Left colon (tissue), 2 donors: Measurements from ENCODE around the gene ITPA. TPM values are rescaled to one million over a fixed set of nuclear protein-coding genes. Genes with fewer than 3 reads are reported as not detected.
A peak's percentile ranks its signal among the peaks of the same experiment; 100 is the strongest.
"Not testable (repeated sequence)": the region's sequence is repeated elsewhere in the genome, so short reads cannot be mapped to it uniquely, and the experiment has no call there.

Source experiments
- ATAC-seq: fragments of 200-7000 bp; cut with Tn5 transposase; one replicate; pipeline ENCODE4 v1.9.1; 2020; ENCODE audit warnings: mild to moderate bottlenecking, moderate library complexity
- DNase-seq, 2 donors: peaks; one replicate each; pipeline ENCODE4 v3.0.0-alpha.2; 2020
- intact Hi-C, 2 donors: fragments of 100-400 bp; cut with DNase I in 1 of 2; cut with micrococcal nuclease in 1 of 2; formaldehyde crosslinking; loops; one replicate each; pipeline versions ENCODE4 v1.11.2 to v1.14.0; 2022; cut with DNase I, micrococcal nuclease
- total RNA-seq, 2 donors: library from RNA; stranded (reverse); fragmentation: NEBNext Ultra II Directional; extraction: Animal tissue kit (Norgen Biotek cat#: 25700); gene quantifications; one replicate each; pipeline ENCODE4 v1.2.1, GENCODE V29; 2021
- donor health status: DM: no; HTN: no; CAD: no.
- donor health status: DM: yes; HTN: yes; CAD: no.

ITPA gene
- total RNA-seq, 2 donors from 2014 or later, result 44.8 to 46.3 TPM

DNA sequence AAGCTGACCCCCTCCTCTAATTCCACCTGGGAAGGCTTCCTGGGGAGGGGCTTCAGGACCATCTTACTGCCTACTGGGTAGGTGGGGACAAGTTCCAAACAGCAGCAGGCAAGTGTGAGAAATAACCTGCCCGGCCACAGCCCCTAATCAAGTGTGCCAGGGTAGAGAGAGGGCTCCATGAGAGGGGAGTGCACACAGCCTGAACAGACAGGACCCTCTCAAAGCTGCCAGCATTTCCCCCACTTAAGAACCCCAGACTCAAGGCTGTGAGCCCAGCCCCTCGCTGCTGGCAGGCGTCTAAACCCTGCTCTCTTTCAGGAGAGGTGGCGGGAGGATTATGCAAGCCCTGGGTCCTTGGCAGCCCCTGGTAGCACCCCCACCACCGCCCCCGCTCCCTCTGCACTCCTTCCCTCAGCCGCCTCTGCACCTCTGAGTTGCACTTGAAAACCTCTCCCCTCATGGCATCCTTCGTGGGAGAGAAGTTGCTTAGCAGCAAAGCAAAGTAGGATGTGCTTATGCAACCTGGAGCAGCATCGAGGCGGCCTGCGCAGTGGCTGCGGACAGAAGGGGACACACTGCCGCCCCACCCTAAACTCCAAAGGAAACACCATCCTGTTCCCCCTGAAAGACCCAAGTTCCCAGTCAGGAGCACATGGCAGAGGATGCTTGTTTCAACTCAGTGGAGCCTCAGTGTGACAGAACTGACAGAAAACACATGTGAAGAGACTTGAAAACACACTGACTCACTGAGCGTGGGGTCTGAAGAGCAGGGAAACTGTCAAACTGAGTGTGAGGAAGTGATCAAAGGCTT, 15.3 kb upstream of the ITPA start:
- no peak for ATAC-seq
- DNase-seq, result no peak
- intact Hi-C loops, result no loop called here

DNA sequence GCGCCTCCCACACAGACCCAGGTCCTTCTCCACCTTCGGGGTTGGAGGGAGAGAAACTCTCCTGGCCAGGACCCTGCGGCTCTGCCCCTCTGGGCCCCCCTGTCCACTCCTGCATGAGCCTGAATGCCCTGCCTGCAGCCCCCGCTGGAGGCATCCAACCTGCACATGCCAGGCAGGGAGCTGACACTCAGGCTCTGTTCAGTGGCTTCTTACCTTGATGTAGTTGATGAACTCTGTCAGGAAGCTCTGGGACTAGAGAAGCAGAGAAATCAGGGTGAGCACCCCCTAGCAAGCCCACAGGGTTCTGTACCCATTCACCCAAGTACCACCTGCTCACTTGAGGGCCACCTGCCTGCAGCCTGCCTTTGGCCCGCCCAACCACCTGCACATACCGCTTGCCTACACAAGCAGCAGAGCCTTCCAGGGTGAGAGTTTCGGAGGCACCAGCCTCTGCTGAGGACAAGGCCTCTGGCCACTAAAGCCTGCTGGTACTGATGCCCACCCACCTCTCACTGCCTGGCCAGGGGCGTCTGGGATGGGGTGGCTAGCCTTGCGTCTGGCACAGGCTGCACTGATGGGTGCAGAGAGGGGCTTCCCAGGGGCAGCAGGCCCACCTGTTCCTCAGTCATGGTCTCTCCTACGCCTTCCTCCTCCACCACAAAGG, 14.5 kb upstream of the ITPA start:
- DNase-seq (no peak), ATAC-seq (no peak)
- intact Hi-C loops, result no loop called here

DNA sequence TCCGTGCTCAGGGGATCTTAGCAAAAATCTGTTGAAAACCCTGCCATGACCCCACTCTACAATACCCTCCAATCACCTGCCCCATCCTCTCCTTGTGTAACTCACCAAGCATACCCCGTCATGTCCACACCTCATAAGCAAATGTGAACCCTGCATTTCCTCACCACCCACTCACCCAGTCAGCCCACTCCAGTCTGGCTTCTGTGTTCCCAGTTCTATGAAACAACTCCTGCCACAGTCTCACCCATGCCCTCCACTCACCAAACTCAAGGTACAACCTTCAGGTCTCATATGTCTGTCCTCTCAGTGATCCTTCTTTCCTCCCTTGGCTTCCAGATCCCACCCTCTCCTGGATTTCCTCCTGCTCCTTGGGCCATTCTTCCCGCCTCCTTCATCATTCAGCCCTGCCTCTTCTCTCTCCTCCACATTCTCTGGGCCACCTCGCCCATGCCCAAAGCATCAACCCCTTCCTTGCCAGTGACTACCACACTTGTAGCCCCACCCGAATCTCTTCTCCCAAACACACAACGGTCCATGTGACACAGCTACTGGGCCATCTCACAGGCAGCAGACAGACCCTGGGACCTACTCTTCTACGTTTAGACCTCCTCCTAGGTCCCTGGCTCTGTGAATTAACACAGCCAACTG, 13.6 kb upstream of the ITPA start:
- intact Hi-C loops, result no loop called here
- no peak for ATAC-seq

DNA sequence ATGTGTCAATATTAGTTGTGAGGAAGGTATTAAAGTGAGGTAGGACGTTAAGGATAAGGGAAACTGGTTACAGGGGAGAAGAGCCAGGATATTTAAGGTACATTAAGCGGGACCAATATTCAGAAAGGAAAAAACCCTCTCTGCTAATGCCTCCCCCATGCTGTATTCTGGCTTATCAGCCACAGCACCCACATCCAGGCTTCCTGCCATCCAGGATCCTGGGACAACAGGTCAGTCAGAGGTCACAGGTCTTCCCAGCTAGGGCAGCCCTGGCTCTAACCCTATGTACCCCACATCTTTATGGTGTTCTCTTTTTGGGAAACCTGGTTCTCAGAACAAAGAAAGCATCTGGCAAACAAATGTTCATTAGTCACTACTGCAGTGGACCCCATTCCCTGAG, 10.1 kb upstream of the ITPA start:
- intact Hi-C loops, result no loop called here
- ATAC-seq (no peak), DNase-seq (no peak)

More for the DNA sequence above, 13.6 kb upstream of the ITPA start:
- DNase-seq, result no peak

- DNase-seq, result no peak
- no peak for ATAC-seq
- intact Hi-C loops, result no loop called here
These were observed 9.1 kb upstream of the ITPA start for GRCh38 chr20:3199976-3200755.

GRCh38 chr20:3202965-3203314, 6.4 kb upstream of the ITPA start:
- intact Hi-C loops, result no loop called here
- no peak for ATAC-seq
- DNase-seq, result no peak

DNA sequence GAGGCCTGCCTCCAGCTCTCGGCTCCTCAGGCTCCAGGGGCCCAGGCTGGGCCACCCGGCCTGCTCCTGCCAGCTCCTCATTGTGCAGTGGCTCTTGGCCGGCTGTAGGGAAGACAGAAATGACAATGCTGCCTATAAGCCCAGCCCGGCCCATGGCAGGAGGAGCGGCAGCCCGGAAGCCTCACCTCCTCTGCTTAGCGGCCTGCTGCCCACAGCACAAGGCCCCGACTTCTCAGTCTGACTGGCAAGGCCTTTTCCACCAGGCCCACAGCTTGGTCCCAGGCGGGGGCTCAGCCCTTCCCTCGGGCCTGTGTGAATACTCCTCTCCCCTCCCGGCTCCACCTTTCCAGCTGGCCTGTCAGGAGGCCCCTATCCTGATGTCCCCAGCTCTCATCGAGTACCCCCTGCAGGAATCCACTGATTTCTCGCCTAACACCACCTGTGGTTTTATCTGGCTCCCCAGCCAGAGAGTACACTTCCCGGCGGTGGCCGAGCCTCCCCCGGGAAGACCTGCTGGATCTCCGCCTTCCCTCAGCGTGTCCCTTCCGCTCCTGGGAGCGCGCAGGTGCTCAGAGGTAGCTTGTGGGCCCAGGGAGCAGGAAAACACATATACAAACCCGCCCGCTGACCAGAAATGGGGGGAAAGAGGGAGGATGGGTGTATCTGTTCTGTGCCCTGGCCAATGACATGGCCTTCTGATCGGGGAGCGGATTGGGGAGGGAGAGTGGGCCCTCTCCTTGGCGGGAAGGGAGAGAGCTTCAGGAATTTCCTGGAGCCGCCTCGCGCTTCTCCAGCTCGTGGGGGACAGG, 5.8 kb upstream of the ITPA start:
- peak; percentile 40 to 52 for DNase-seq
- intact Hi-C loops, result no loop called here

DNA sequence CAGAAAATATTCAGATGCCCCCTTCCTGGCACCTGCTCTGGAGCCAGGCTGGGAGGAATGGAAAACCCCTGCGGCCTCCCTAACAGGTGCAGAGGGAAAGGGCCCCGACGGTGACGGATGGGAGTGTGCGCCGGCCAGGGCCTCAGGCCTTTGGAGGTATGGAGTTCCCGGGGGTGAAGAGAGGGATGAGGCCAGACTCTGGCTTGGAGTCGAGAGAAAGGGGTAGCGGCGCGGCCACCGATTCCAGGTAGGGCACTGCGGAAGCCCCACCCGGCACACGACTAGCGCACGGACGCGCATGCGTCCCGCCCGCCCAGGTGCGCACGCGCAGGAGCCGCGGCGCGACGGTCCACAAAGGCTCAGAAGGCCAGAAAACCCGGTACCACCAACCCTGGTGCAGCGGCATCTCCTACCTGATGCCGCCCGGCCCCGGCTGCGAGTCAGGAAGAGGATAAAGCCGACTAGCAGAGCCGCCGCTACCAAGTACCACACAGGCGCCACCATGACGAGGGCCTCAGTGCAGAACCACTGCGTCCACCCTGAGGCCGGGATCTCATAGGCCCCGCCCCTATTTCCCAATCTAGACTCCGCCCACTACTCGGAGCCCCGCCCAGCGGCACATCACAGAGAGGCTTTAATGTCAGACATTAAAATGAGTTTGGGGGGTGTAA, 5.0 kb upstream of the ITPA start, which contains the start of gene DDRGK1:
Gene DDRGK1, minus strand, starts transcription at position 559 of the 671 bp plus-strand sequence. Its CDS starts 55 bp downstream, at position 504.
- ATAC-seq, result peak; percentile 88

More for the DNA sequence above, 5.8 kb upstream of the ITPA start:
- ATAC-seq, result peak; percentile 53

DNA sequence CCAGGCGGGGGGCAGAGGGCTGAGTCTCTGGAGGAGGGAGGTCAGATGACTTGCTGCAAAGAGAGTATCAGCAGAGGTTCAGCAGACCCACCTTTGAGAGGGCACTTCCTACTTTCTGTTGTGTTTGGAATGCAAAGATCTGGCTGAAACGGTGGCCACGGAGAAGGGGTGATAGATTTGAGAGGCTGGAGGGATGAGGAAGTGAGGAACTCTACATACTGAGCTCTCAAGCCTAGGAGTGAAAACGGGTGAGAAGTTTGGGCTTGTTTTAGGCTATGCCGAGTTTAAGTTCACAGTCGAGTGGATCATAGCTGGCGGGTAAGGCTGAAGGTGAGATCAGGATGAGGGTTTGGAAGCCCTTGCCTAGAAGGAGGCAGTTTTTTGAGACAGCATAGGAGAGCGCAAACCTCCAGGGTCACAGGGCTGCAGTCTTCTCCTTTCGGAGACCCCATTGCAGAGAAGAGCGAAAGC, 477 bp upstream of the ITPA start:
- DNase-seq (peak in 1 of 2 donors; percentile 11), ATAC-seq (peak; percentile 6)
- intact Hi-C loops, result no loop called here

More for the DNA sequence above, 5.0 kb upstream of the ITPA start, which contains the start of gene DDRGK1:
- DNase-seq, result peak; percentile 85 to 94
- intact Hi-C loops, result no loop called here

- DNase-seq (no peak), ATAC-seq (peak; percentile 55)
- intact Hi-C loops, result no loop called here
These were observed 634 bp downstream of the ITPA start for GRCh38 chr20:3209946-3210317.

- ATAC-seq (no peak), DNase-seq (no peak)
- intact Hi-C loops, result no loop called here
These were observed 1.0 kb downstream of the ITPA start for GRCh38 chr20:3210346-3210745.

GRCh38 chr20:3213226-3213625, 3.9 kb downstream of the ITPA start:
- DNase-seq (no peak), ATAC-seq (no peak)
- intact Hi-C loops, result no loop called here

GRCh38 chr20:3215359-3215917, 6.1 kb downstream of the ITPA start:
- DNase-seq, intact Hi-C loops, ATAC-seq: not testable (repeated sequence)

DNA sequence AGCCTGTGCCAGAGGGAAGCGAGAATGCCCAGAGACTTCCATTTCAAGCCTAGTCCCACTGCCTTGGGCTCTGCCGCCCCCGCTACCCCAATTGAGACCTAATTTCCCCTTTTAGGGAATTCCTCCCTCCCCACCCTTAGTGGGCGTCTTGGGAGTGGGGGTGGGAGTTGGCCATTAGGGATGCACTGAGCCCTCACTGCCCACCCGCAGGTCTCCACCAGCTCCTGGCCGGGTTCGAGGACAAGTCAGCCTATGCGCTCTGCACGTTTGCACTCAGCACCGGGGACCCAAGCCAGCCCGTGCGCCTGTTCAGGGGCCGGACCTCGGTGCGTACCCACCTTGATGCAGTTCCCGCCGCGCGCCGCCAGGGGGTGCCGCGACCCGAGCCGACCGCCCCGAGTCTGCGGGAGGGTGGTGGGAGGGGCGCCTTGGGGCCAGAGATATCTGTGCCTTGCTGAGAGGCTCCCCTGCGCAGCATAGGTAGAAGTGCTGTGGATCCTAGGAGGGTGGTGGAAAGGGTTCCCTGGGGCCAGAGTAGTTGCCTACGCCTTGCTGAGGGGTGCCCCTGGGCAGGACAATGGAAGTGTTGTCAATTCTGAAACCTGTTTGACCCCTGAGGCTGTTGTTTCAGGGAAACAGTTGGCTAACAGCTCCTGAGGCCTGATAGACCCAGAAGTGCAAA, 9.2 kb downstream of the ITPA start:
- peak; percentile 74 for ATAC-seq

GRCh38 chr20:3221398-3222226, 12.3 kb downstream of the ITPA start:
- intact Hi-C loops, result loop anchor here in 1 of 2 donors (10.0 kb wide), 1 partner anchor 53 kb away; no protein-coding TSS in a partner anchor
- peak; percentile 46 to 55 for DNase-seq
- ATAC-seq, result peak; percentile 78

More for the DNA sequence above, 9.2 kb downstream of the ITPA start:
- peak in 1 of 2 donors; percentile 57 for DNase-seq
- intact Hi-C loops, result no loop called here
